HCT116 (cell line): ENCODE measurements around the gene SPRED3. TPM values are rescaled to one million over a fixed set of nuclear protein-coding genes. Genes with fewer than 3 reads are reported as not detected.

Experiments
- ATAC-seq: fragments of 200-7000 bp; cut with Tn5 transposase; 2 replicates; pipeline ENCODE4 v1.9.1; 2020; ENCODE audit warnings: mild to moderate bottlenecking, moderate library complexity
- BruUV-seq: library from RNA; stranded (reverse); fragments of 400-500 nt; replicated peaks from 2 replicates; lab custom pipeline; 2021; lab: Mats Ljungman, UMichigan
- CTCF ChIA-PET: fragments of 300-600 bp; sonication (Branson Sonifier 250); formaldehyde crosslinking; loops from one replicate; lab custom pipeline; 2021; ENCODE audit warnings: antibody characterized with exemption; lab: Charles Lee
- POLR2A ChIA-PET: fragments of 300-600, 350-600 bp; sonication (Branson Sonifier 250); formaldehyde crosslinking; loops from one replicate; lab custom pipeline; 2021; ENCODE audit warnings: antibody characterized with exemption; lab: Charles Lee
- RAD21 ChIA-PET, 2 experiments: fragments of 300-600 bp; sonication (Branson Sonifier 250); formaldehyde crosslinking; loops; one replicate each; lab custom pipeline; 2023; ENCODE audit warnings: low total read pairs in 2 of 2; ENCODE audit not compliant: uncharacterized antibody in 2 of 2, unreplicated experiment in 2 of 2, low non-redundant PET in 1 of 2; lab: Charles Lee
- DNase-seq: peaks from one replicate; pipeline ENCODE4 v3.0.0-alpha.2; 2010; ENCODE audit warnings: low read depth, low spot score
- H2AFZ ChIP-seq: fragments of 200-600 bp; shearing (Covaris generic), sonication (generic); 2 replicates; pipeline ENCODE4 v1.6.1; 2017; ENCODE audit warnings: low read depth, mixed run types, mixed read lengths, antibody characterized with exemption, low read length; ENCODE audit not compliant: poor library complexity, severe bottlenecking
- H3K27ac ChIP-seq: 2 replicates; pipeline ENCODE4 v1.5.1; 2012; ENCODE audit warnings: low read depth, low read length
- H3K27me3 ChIP-seq: fragments of 200-600 bp; sonication (generic); 2 replicates; pipeline ENCODE4 v1.6.1; 2016; ENCODE audit warnings: mixed run types, low read length, mixed read lengths; ENCODE audit not compliant: insufficient read depth
- H3K36me3 ChIP-seq, 2 experiments: fragments of 200-500 bp in 1 of 2; fragments of 200-600 bp in 1 of 2; sonication (Bioruptor generic) in 1 of 2; sonication (generic) in 1 of 2; 2 replicates each; pipeline versions ENCODE4 v1.5.1 to v1.6.1; 2014 to 2016; ENCODE audit warnings: low read length in 2 of 2, inconsistent platforms in 1 of 2, mixed read lengths in 1 of 2, mixed run types in 1 of 2; ENCODE audit not compliant: insufficient read depth in 2 of 2, control insufficient read depth in 1 of 2
- H3K4me1 ChIP-seq, 2 experiments: fragments of 200-600 bp in 1 of 2; sonication (generic) in 1 of 2; 2 replicates each; pipeline versions ENCODE4 v1.5.1 to v1.6.1; 2012 to 2017; ENCODE audit warnings: low read length in 2 of 2, inconsistent platforms in 1 of 2, mild to moderate bottlenecking in 1 of 2, mixed read lengths in 1 of 2, mixed run types in 1 of 2, moderate library complexity in 1 of 2; ENCODE audit not compliant: insufficient read depth in 2 of 2, control insufficient read depth in 1 of 2
- H3K4me2 ChIP-seq: fragments of 200-600 bp; sonication (generic); 2 replicates; pipeline ENCODE4 v1.6.1; 2017; ENCODE audit warnings: mixed run types, low read length, mixed read lengths
- H3K4me3 ChIP-seq, 2 experiments: fragments of 200-600 bp in 1 of 2; sonication (generic) in 1 of 2; replicated peaks in 1 of 2; 2 replicates each; pipeline ENCODE4 v1.5.1; 2011 to 2016; ENCODE audit warnings: low read length in 2 of 2, control low read depth in 1 of 2, low read depth in 1 of 2, mild to moderate bottlenecking in 1 of 2, mixed read lengths in 1 of 2, mixed run types in 1 of 2
- H3K79me2 ChIP-seq: fragments of 200-600 bp; sonication (generic); 2 replicates; pipeline ENCODE4 v1.6.1; 2017; ENCODE audit warnings: mild to moderate bottlenecking, mixed run types, low read length, moderate library complexity, mixed read lengths; ENCODE audit not compliant: insufficient read depth
- H3K9ac ChIP-seq: fragments of 200-600 bp; sonication (generic); 2 replicates; pipeline ENCODE4 v1.6.1; 2016; ENCODE audit warnings: low read length, mixed read lengths
- H3K9me2 ChIP-seq: fragments of 200-600 bp; sonication (generic), shearing (Covaris generic); 2 replicates; pipeline ENCODE4 v1.6.1; 2017; ENCODE audit warnings: mixed run types, mild to moderate bottlenecking, moderate library complexity; ENCODE audit not compliant: insufficient read depth
- H3K9me3 ChIP-seq, 2 experiments: fragments of 200-500 bp in 1 of 2; fragments of 200-600 bp in 1 of 2; sonication (Bioruptor generic) in 1 of 2; sonication (generic) in 1 of 2; 2 replicates each; pipeline ENCODE4 v1.6.1; 2014 to 2017; ENCODE audit warnings: low read length in 2 of 2, mixed read lengths in 2 of 2, inconsistent platforms in 1 of 2, low read depth in 1 of 2, mild to moderate bottlenecking in 1 of 2, mixed run types in 1 of 2, moderate library complexity in 1 of 2; ENCODE audit not compliant: control insufficient read depth in 1 of 2, insufficient read depth in 1 of 2
- H4K20me1 ChIP-seq: fragments of 200-600 bp; sonication (generic), shearing (Covaris generic); 2 replicates; pipeline ENCODE4 v1.6.1; 2017; ENCODE audit warnings: mixed run types, mild to moderate bottlenecking, moderate library complexity; ENCODE audit not compliant: insufficient read depth
- CBX3 ChIP-seq: IDR thresholded peaks from 2 replicates; pipeline ENCODE4 v1.6.1; 2012; ENCODE audit warnings: low read depth
- CEBPB ChIP-seq: IDR thresholded peaks from 2 replicates; pipeline ENCODE4 v1.6.1; 2012; ENCODE audit warnings: low read depth
- CTCF ChIP-seq, 3 experiments: fragments of 200-600 bp in 1 of 3; sonication (generic) in 1 of 3; IDR thresholded peaks in 2 of 3; conservative IDR thresholded peaks in 1 of 3; 2 replicates each; pipeline ENCODE4 v1.5.1; 2012 to 2017; ENCODE audit warnings: low read depth in 2 of 3, low read length in 2 of 3, antibody characterized with exemption in 1 of 3, borderline replicate concordance in 1 of 3, control low read depth in 1 of 3, mild to moderate bottlenecking in 1 of 3, mixed read lengths in 1 of 3, mixed run types in 1 of 3, moderate library complexity in 1 of 3; ENCODE audit not compliant: insufficient read depth in 1 of 3
- EZH2 ChIP-seq: fragments of 200-600 bp; sonication (generic); IDR thresholded peaks from 2 replicates; pipeline ENCODE4 v1.6.1; 2017; ENCODE audit warnings: antibody characterized with exemption, mixed run types
- FOSL1 ChIP-seq: IDR thresholded peaks from 2 replicates; pipeline ENCODE4 v1.6.1; 2012; ENCODE audit warnings: low read depth
- JUND ChIP-seq: IDR thresholded peaks from 2 replicates; pipeline ENCODE4 v1.6.1; 2012
- MAX ChIP-seq: IDR thresholded peaks from 2 replicates; pipeline ENCODE4 v1.6.1; 2012
- POLR2A ChIP-seq: IDR thresholded peaks from 2 replicates; pipeline ENCODE4 v1.7.0; 2011; ENCODE audit warnings: borderline replicate concordance; ENCODE audit not compliant: insufficient read depth, insufficient read length; ENCODE audit errors: extremely low read depth
- POLR2AphosphoS5 ChIP-seq: IDR thresholded peaks from 2 replicates; pipeline ENCODE4 v1.6.1; 2011; ENCODE audit warnings: mild to moderate bottlenecking, low read depth, low read length, moderate library complexity
- SP1 ChIP-seq: IDR thresholded peaks from 2 replicates; pipeline ENCODE4 v1.6.1; 2012; ENCODE audit warnings: low read depth
- SRF ChIP-seq: IDR thresholded peaks from 2 replicates; pipeline ENCODE4 v1.6.1; 2012; ENCODE audit warnings: low read depth
- ZFX ChIP-seq: fragments of 450-650 bp; IDR thresholded peaks from 2 replicates; pipeline ENCODE4 v1.6.1; 2017
- intact Hi-C: fragments of 100-400 bp; cut with micrococcal nuclease; formaldehyde crosslinking; loops from 2 replicates; pipeline ENCODE4 v1.10.0; 2022
- total RNA-seq: library from RNA; stranded (reverse); gene quantifications from one replicate; pipeline ENCODE4 v1.2.1, GENCODE V29; 2021; ENCODE audit not compliant: unreplicated experiment

SPRED3 gene
- total RNA-seq, 1 experiment from 2014 or later, result 3.4 TPM

- CTCF ChIA-PET, result interaction anchor here (1.8 kb wide), 1 partner anchor 18 kb away, joined by 5 read pairs; the partner anchor contains the start of gene FAM98C
- no peak overlapping the region for H2AFZ ChIP-seq
These were observed 32.4 kb downstream of the SPRED3 start for GRCh38 chr19:38420935-38421334.

More at GRCh38 chr19:38420935-38421334, 32.4 kb downstream of the SPRED3 start:
- POLR2A ChIA-PET, result no interaction called here
- TF ChIP-seq FOSL1, result no peak
- no peak for TF ChIP-seq CTCF (IDR thresholded peaks at IDR 0.05 in 2 of 3, conservative IDR thresholded peaks at IDR 0.05 in 1 of 3; ENCODE audit: borderline replicate concordance in 1 of 3, insufficient read depth in 1 of 3, low read depth in 2 of 3, low read length in 2 of 3)
- no peak for TF ChIP-seq JUND
- TF ChIP-seq CBX3, result no peak
- no peak for TF ChIP-seq SP1
- no peak for TF ChIP-seq EZH2
- TF ChIP-seq POLR2AphosphoS5, result no peak
- no peak for TF ChIP-seq SRF
- TF ChIP-seq ZFX, result no peak
- no peak for TF ChIP-seq POLR2A
- TF ChIP-seq CEBPB, result no peak
- TF ChIP-seq MAX, result no peak
- Histone ChIP-seq H3K4me1 (peaks cover 14 to 16% of the 10 kb centered on the region in 2 experiments; a peak in 3 of 4 replicates), H4K20me1 (no peaks in the 10 kb centered on the region), H3K27me3 (no peaks in the 10 kb centered on the region), H3K9ac (no peak overlapping the region), H3K4me2 (no peak overlapping the region), H3K9me3 (no peaks in the 10 kb centered on the region), H3K36me3 (no peaks in the 10 kb centered on the region), H3K79me2 (no peaks in the 10 kb centered on the region), H3K4me3 (no peak overlapping the region), H3K27ac (no peak overlapping the region), H3K9me2 (no peaks in the 10 kb centered on the region)
- no peak for DNase-seq
- no TSS peak for BruUV-seq
- RAD21 ChIA-PET, result interaction anchor here in 1 of 2 experiments (0.6 kb wide), 1 partner anchor 18 kb away, joined by 4 read pairs; the partner anchor contains the start of gene FAM98C
- intact Hi-C loops, result no loop called here
- ATAC-seq, result no peak
